OCI-LY3 (cell line): Measurements from ENCODE around the gene HIPK2.

Experiments used
- CTCF ChIP-seq: fragments of 200-600, 300-600 bp; sonication (generic); IDR thresholded peaks from 2 replicates; pipeline ENCODE4 v1.5.1; 2014; ENCODE audit warnings: antibody characterized with exemption, low read length, low read depth
- EZH2phosphoT487 ChIP-seq: fragments of 200-600 bp; shearing (Covaris generic); IDR thresholded peaks from 2 replicates; pipeline ENCODE4 v1.6.1; 2018; ENCODE audit warnings: antibody characterized with exemption, mixed run types, low read depth

DNA sequence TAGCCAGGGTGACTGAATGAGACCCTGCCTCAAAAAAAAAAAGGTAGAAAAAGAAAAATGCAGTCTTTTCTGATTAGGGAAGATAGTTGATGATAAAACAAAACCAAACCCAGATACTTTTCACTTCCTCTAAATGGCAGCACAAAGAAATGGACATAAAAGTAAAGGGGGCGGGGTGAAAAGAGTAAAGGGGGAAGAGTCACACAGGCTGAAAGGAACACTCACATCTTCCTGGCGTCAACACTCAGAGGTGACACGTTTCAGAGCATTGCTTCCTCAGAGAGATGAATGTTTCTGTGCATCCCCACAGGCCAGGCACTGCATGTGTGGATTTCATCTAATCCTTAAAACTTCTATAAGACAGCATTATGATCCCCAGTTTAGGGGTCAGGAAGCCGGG is 81.2 kb downstream of the HIPK2 start:
- TF ChIP-seq CTCF = no peak
- TF ChIP-seq EZH2phosphoT487 = no peak
